ENCODE data around the gene MRTO4.

- TF ChIP-seq CTCF (IDR thresholded peaks at IDR 0.05; ENCODE audit: low read length) (no peak), EZH2 (optimal IDR thresholded peaks at IDR 0.05; ENCODE audit: low read depth, low read length) (no peak)
Observed at GRCh38 chr1:19283891-19284290, 32.3 kb downstream of the MRTO4 start.

All from MM.1S (cell line).